ENCODE measurements around the gene KCNH8.

Gene KCNH8

GRCh38 chr3:19254189-19254588, 105.9 kb downstream of the KCNH8 start:
- no peak for DNase-seq (ENCODE audit: low spot score)

GRCh38 chr3:19254784-19255338, 106.6 kb downstream of the KCNH8 start:
- no peak for DNase-seq (ENCODE audit: low spot score)

- DNase-seq (ENCODE audit: low spot score): no peak
Measured at GRCh38 chr3:19256313-19256712, 108.0 kb downstream of the KCNH8 start.

GRCh38 chr3:19263606-19264005, 115.3 kb downstream of the KCNH8 start:
- DNase-seq (ENCODE audit: low spot score): no peak

GRCh38 chr3:19264424-19264823, 116.1 kb downstream of the KCNH8 start:
- DNase-seq (ENCODE audit: low spot score): no peak

- DNase-seq (ENCODE audit: low spot score): no peak
Measured at GRCh38 chr3:19267040-19267439, 118.7 kb downstream of the KCNH8 start.

- no peak for DNase-seq (ENCODE audit: low spot score)
Measured at GRCh38 chr3:19270481-19270880, 122.2 kb downstream of the KCNH8 start.

GRCh38 chr3:19272296-19272695, 124.0 kb downstream of the KCNH8 start:
- no peak for DNase-seq (ENCODE audit: low spot score)

GRCh38 chr3:19273091-19273490, 124.8 kb downstream of the KCNH8 start:
- DNase-seq (ENCODE audit: low spot score): no peak

GRCh38 chr3:19274576-19274975, 126.3 kb downstream of the KCNH8 start:
- no peak for DNase-seq (ENCODE audit: low spot score)

- DNase-seq (ENCODE audit: low spot score): no peak
Measured at GRCh38 chr3:19284974-19285373, 136.7 kb downstream of the KCNH8 start.

GRCh38 chr3:19293295-19293694, 145.0 kb downstream of the KCNH8 start:
- no peak for DNase-seq (ENCODE audit: low spot score)

- DNase-seq (ENCODE audit: low spot score): no peak
Measured at GRCh38 chr3:19295208-19295607, 146.9 kb downstream of the KCNH8 start.

GRCh38 chr3:19331931-19332330, 183.6 kb downstream of the KCNH8 start:
- DNase-seq (ENCODE audit: low spot score): no peak

GRCh38 chr3:19334120-19334519, 185.8 kb downstream of the KCNH8 start:
- no peak for DNase-seq (ENCODE audit: low spot score)

- no peak for DNase-seq (ENCODE audit: low spot score)
Measured at GRCh38 chr3:19338769-19339168, 190.5 kb downstream of the KCNH8 start.

GRCh38 chr3:19342389-19342788, 194.1 kb downstream of the KCNH8 start:
- no peak for DNase-seq (ENCODE audit: low spot score)

GRCh38 chr3:19346759-19347158, 198.4 kb downstream of the KCNH8 start:
- no peak for DNase-seq (ENCODE audit: low spot score)

GRCh38 chr3:19347671-19348070, 199.4 kb downstream of the KCNH8 start:
- no peak for DNase-seq (ENCODE audit: low spot score)

GRCh38 chr3:19348500-19348899, 200.2 kb downstream of the KCNH8 start:
- no peak for DNase-seq (ENCODE audit: low spot score)

GRCh38 chr3:19348941-19349564, 200.7 kb downstream of the KCNH8 start:
- DNase-seq (ENCODE audit: low spot score): no peak

GRCh38 chr3:19357947-19358346, 209.6 kb downstream of the KCNH8 start:
- no peak for DNase-seq (ENCODE audit: low spot score)

GRCh38 chr3:19363071-19363470, 214.8 kb downstream of the KCNH8 start:
- no peak for DNase-seq (ENCODE audit: low spot score)

GRCh38 chr3:19364148-19364547, 215.8 kb downstream of the KCNH8 start:
- no peak for DNase-seq (ENCODE audit: low spot score)
